MM.1S (cell line): ENCODE data around the gene SNRPB.

Source experiments
- DNase-seq: peaks from one replicate; pipeline ENCODE4 v3.0.0-alpha.2; 2015
- H2AFZ ChIP-seq: fragments of 300-600 bp; sonication (generic); 2 replicates; pipeline ENCODE4 v1.6.0; 2016; ENCODE audit warnings: antibody characterized with exemption, low read length
- H3F3A ChIP-seq: fragments of 300-600 bp; sonication (generic); 2 replicates; pipeline ENCODE4 v1.6.1; 2016; ENCODE audit warnings: mild to moderate bottlenecking, antibody characterized with exemption, low read length, moderate library complexity, mixed read lengths; ENCODE audit not compliant: insufficient read depth
- H3K27ac ChIP-seq: fragments of 300-600 bp; sonication (generic); 2 replicates; pipeline ENCODE4 v1.5.1; 2016; ENCODE audit warnings: mild to moderate bottlenecking, low read length
- H3K27me3 ChIP-seq: fragments of 300-600 bp; sonication (generic); replicated peaks from 2 replicates; pipeline ENCODE4 v1.6.0; 2016; ENCODE audit warnings: low read length; ENCODE audit not compliant: insufficient read depth
- H3K36me3 ChIP-seq: fragments of 300-600 bp; sonication (generic); replicated peaks from 2 replicates; pipeline ENCODE4 v1.6.1; 2016; ENCODE audit warnings: mild to moderate bottlenecking, low read length, mixed read lengths; ENCODE audit not compliant: insufficient read depth
- H3K4me1 ChIP-seq: fragments of 300-600 bp; sonication (generic); 2 replicates; pipeline ENCODE4 v1.6.1; 2016; ENCODE audit warnings: low read length, mixed read lengths
- H3K4me2 ChIP-seq: fragments of 300-600 bp; sonication (generic); 2 replicates; pipeline ENCODE4 v1.6.0; 2016; ENCODE audit warnings: low read depth, low read length
- H3K4me3 ChIP-seq: fragments of 300-600 bp; sonication (generic); 2 replicates; pipeline ENCODE4 v1.5.1; 2016; ENCODE audit warnings: low read length, mixed read lengths
- H3K79me2 ChIP-seq: fragments of 300-600 bp; sonication (generic); 2 replicates; pipeline ENCODE4 v1.6.1; 2016; ENCODE audit warnings: mixed run types, low read length, mixed read lengths
- H3K9ac ChIP-seq: fragments of 300-600 bp; sonication (generic); 2 replicates; pipeline ENCODE4 v1.6.1; 2016; ENCODE audit warnings: low read length, mixed read lengths
- H3K9me2 ChIP-seq: fragments of 300-600 bp; sonication (generic); replicated peaks from 2 replicates; pipeline ENCODE4 v1.6.1; 2016; ENCODE audit warnings: mild to moderate bottlenecking, low read length, mixed read lengths; ENCODE audit not compliant: insufficient read depth
- H3K9me3 ChIP-seq: fragments of 300-600 bp; sonication (generic); replicated peaks from 2 replicates; pipeline ENCODE4 v1.6.1; 2016; ENCODE audit warnings: mild to moderate bottlenecking, low read length, mixed read lengths; ENCODE audit not compliant: insufficient read depth
- H4K20me1 ChIP-seq: fragments of 300-600 bp; sonication (generic); 2 replicates; pipeline ENCODE4 v1.6.1; 2016; ENCODE audit warnings: mild to moderate bottlenecking, low read length, moderate library complexity, mixed read lengths; ENCODE audit not compliant: insufficient read depth
- EZH2 ChIP-seq: fragments of 300-600 bp; sonication (generic); optimal IDR thresholded peaks from 2 replicates; pipeline ENCODE3; 2017; ENCODE audit warnings: low read depth, mild to moderate bottlenecking, antibody characterized with exemption, low read length, mixed read lengths
- EZH2phosphoT487 ChIP-seq: fragments of 300-600 bp; sonication (generic); IDR thresholded peaks from 2 replicates; pipeline ENCODE4 v1.6.1; 2018; ENCODE audit warnings: antibody characterized with exemption, low read length
- TF ChIP-seq, protein P1 (sequence below): fragments of 300-600 bp; sonication (generic); IDR thresholded peaks from 2 replicates; pipeline ENCODE4 v1.5.1; 2016; ENCODE audit warnings: antibody characterized with exemption, low read length, mixed read lengths

The SNRPB gene

DNA sequence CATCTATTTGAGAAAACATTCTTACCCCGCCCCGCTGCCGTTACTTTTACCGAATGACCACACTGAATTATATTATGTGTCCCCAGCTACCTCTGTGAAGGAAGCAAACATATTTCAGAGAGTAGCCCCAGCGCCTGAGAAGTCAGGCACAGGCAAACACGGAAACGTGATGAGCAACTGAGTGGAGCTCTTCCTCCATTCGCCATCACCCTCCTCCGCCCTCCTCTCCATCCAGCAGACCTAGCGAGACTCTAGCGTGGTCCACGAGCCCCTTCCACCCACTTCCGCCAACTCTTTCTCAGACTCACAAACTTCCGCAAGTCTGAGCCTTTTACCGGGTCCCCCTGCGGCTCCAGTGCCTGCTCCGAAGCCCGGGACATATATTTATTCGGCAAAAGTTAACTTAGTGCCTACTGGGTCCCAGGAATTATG, 582 bp downstream of the SNRPB start:
- Histone ChIP-seq H2AFZ (peak overlapping the region; percentile 59), H3K4me1 (peaks cover 15% of the 10 kb centered on the region), H3K27ac (peak overlapping the region; percentile 90), H3K9ac (peak overlapping the region; percentile 100), H3K4me2 (peak overlapping the region; percentile 85; the same call in 1 of the 2 replicates), H3F3A (peaks cover 11% of the 10 kb centered on the region), H3K79me2 (peaks cover 56% of the 10 kb centered on the region), H3K9me2 (no peaks in the 10 kb centered on the region), H3K4me3 (peak overlapping the region; percentile 75), H3K9me3 (no peaks in the 10 kb centered on the region), H3K27me3 (no peaks in the 10 kb centered on the region), H4K20me1 (peaks cover 41% of the 10 kb centered on the region), H3K36me3 (peaks cover 21% of the 10 kb centered on the region)
- TF ChIP-seq EZH2 (no peak), EZH2phosphoT487 (no peak)
- TF ChIP-seq, protein P1, sequence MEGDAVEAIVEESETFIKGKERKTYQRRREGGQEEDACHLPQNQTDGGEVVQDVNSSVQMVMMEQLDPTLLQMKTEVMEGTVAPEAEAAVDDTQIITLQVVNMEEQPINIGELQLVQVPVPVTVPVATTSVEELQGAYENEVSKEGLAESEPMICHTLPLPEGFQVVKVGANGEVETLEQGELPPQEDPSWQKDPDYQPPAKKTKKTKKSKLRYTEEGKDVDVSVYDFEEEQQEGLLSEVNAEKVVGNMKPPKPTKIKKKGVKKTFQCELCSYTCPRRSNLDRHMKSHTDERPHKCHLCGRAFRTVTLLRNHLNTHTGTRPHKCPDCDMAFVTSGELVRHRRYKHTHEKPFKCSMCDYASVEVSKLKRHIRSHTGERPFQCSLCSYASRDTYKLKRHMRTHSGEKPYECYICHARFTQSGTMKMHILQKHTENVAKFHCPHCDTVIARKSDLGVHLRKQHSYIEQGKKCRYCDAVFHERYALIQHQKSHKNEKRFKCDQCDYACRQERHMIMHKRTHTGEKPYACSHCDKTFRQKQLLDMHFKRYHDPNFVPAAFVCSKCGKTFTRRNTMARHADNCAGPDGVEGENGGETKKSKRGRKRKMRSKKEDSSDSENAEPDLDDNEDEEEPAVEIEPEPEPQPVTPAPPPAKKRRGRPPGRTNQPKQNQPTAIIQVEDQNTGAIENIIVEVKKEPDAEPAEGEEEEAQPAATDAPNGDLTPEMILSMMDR: no peak
- DNase-seq: peak; percentile 53

DNA sequence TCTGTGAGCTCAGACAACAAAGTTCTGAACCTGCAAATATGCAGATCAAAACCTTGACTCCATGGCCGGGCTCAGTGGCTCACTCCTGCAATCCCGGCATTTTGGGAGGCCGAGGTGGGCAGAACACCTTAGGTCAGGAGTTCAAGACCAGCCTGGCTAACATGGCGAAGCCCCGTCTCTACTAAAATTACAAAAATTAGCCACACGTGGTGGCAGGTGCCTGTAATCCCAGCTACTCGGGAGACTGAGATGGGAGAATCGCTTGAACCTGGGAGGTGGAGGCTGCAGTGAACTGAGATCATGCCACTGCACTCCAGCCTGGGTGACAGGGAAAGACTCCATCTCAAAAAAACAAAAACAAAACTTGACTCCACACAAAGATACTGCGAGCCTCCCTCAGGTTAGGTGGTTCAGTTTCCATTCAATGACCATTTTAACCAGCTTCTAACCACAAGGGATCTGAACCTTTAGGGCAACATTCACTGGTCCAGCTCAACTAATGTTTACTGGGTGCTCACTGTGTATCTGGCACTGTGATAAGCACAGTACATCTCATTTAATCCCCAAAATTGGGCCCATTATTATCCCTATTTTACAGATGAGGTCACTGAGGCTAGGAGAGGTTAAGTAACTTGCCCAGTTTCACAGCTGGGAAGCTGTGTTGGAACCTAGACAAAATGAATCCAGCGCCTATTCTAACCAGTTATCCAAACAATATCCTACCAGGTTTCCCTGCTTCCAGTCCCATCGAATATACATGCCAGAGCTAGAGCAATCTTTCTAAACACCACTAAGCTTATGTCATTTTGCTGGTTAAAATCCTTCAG, 1.8 kb downstream of the SNRPB start:
- Histone ChIP-seq H3K4me2 (peak overlapping the region; percentile 85), H4K20me1 (peaks cover 44% of the 10 kb centered on the region), H3K27me3 (no peaks in the 10 kb centered on the region), H2AFZ (no peak overlapping the region), H3K4me3 (peak overlapping the region; percentile 75), H3K9me3 (no peaks in the 10 kb centered on the region), H3K9me2 (no peaks in the 10 kb centered on the region), H3K9ac (peak overlapping the region; percentile 100; the same call in 1 of the 2 replicates), H3K79me2 (peaks cover 66% of the 10 kb centered on the region), H3K4me1 (peaks cover 15% of the 10 kb centered on the region), H3F3A (peaks cover 14% of the 10 kb centered on the region), H3K27ac (no peak overlapping the region; the same call in 1 of the 2 replicates), H3K36me3 (peaks cover 28% of the 10 kb centered on the region)
- DNase-seq: peak; percentile 24
- TF ChIP-seq, protein P1: no peak
- no peak for TF ChIP-seq EZH2
- no peak for TF ChIP-seq EZH2phosphoT487

DNA sequence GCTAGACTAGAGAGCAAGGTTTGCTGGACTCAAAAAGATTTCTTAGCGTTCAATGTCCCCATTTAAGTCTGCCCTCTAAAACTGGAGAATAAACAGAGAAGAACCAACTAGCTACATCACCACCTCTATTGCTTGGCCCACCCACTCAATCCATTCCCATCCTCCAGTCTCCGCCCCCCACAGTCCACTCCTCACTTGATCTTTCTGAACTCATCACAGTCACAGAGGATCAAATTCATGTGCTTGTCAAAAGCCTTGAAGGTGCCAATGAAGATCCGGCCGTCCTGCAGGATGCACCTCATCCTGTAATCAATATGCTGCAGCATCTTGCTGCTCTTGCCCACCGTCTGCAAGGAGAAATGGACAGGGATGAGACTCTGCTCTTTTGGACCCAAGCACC, 3.2 kb downstream of the SNRPB start:
- Histone ChIP-seq H3K4me3 (no peak overlapping the region), H3F3A (peaks cover 22% of the 10 kb centered on the region), H3K9me3 (no peaks in the 10 kb centered on the region), H3K27me3 (no peaks in the 10 kb centered on the region), H3K9me2 (no peaks in the 10 kb centered on the region), H4K20me1 (peaks cover 44% of the 10 kb centered on the region), H3K27ac (no peak overlapping the region), H3K4me2 (no peak overlapping the region), H2AFZ (no peak overlapping the region), H3K9ac (no peak overlapping the region), H3K79me2 (peaks cover 77% of the 10 kb centered on the region), H3K36me3 (peaks cover 41% of the 10 kb centered on the region), H3K4me1 (peaks cover 15% of the 10 kb centered on the region)
- no peak for DNase-seq
- TF ChIP-seq EZH2phosphoT487: no peak
- TF ChIP-seq, protein P1: no peak
- no peak for TF ChIP-seq EZH2
